ENCODE data around the gene PLCG2.

Gene PLCG2

GRCh38 chr16:81817789-81818567 is 38.9 kb downstream of the PLCG2 start:
- DNase-seq: peak; percentile 45

- DNase-seq: no peak
Measured at GRCh38 chr16:81818568-81818896, 39.4 kb downstream of the PLCG2 start.

DNA sequence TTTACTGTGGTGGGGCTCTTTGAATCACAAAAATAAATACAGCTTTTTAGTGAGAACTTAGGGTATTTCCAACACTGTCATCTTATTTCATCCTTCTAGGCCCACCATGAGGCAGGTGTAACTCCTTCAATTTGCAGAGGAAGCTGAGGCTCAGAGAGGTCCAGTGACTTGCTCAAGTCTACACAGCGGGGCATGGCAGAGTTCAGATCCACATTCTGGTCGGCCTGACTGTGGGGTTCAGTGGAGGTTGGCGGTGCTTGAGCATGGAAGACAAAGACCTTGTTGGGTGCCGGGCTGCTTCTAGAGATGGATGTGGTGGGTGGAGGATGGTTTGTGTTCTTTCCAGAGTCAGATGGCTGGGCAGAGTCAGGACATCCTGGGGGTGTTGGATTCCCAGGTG is 39.8 kb downstream of the PLCG2 start:
- DNase-seq: no peak

DNA sequence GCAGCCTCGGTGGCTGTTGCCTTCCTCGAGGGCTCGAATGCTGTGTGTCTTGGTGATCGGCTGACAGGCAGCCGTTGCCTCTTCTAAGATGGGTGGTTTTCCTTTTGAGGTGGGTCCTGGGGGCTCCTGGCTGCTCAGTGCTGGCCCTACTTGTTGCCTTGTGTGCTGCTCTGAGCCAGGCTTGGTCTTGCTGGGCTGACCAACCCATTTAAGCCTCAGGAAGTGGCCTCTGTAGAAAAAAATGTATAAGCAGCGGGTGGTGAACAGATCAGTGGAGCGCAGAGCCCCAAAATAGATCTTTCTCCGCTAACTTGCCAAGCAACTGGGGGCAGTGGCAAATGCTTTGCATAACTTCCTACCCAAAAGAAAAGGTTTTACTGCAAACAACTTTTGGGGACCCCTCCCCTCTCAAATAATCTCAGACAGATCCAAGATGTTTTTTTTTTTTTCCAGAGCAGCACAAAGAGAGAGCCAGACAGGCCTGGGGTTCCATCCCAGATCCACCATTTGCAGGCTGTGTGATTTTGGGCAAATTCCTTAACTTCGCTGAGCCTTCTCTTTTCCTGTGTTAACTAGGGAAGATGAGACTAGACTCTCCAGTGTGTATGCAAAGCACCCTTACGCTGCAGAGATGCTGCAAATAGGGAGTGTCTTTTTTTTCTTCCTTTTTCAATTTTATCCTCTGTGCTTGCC is 42.5 kb downstream of the PLCG2 start:
- no peak for DNase-seq

- no peak for DNase-seq
Measured at GRCh38 chr16:81823111-81823510, 44.0 kb downstream of the PLCG2 start.

- no peak for DNase-seq
Measured at GRCh38 chr16:81823734-81824133, 44.6 kb downstream of the PLCG2 start.

DNA sequence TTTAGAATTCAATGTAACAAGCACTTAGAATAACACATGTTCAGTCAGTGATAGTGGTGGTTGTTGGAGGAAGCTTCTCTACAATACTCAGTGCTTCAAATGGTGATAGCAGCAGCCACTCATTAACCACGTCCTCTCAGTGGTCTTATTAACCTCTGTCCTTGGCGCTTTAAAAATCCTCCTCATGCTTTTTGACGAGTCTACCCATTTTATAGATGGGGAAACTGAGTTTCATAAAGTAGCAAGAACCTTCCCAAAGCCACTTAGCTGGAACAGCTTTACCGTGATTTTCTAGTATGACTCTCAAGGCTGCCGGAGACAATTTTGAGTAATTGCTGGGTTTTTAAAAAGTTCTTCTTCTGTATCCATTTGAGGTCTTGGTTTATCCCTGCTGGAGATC is 47.4 kb downstream of the PLCG2 start:
- no peak for DNase-seq

- DNase-seq: no peak
Measured at GRCh38 chr16:81830845-81831540, 51.9 kb downstream of the PLCG2 start.

DNA sequence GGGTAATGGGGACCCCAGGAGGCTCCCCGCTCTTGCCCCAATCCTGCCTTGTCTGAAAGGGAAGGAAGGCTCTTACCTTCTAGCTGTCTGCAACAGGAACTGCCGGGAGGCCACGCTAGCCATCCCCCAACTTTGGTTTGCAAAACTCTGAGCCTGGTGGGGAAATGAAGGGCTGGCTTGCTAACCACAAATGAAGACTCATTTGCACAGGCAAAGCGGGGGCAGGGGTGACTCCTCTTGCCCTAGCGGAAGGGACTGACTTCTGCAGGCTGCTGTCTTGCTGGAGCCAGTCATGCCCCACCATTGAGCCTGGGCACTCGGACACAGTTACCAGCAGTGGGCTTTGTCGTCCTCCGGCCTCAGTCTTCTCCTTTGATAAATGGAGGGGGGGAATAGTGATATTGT is 52.6 kb downstream of the PLCG2 start:
- DNase-seq: peak; percentile 57

DNA sequence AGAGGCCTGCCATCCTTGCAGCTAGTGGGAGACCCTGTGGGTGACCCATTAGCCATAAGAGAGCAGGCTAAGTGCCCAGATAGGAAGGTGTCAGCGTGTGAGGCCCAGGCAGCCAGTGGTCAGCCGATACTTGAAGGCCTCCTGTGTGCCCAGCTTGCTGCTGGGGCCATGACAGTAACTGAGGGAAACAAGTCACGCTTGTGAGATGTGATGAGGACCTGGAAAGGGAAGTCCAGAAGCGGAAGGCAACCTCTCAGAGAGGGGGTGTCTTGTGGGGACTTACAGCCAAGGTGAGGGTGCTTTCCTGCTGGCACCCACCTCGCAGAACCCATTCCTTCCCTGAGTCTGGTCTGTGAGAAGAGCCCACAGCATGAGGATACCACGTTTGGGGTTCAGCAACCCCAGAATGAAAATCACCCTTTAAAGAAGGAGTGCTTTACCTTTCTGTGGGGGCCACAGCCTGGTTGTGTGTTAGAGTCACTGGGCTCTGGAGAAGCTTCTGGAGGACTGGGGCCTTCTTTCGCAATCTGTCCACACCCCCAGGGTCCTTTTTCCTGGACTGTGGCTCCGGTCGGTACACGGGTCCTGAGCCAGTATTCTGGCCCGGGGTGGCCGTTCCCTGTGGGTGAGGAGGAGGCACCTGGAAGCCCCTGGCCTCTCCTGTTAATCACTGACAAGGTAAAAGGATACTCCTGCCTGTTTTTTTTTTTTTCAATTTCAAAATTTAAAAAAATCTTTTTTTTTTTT is 53.9 kb downstream of the PLCG2 start:
- DNase-seq: no peak

DNA sequence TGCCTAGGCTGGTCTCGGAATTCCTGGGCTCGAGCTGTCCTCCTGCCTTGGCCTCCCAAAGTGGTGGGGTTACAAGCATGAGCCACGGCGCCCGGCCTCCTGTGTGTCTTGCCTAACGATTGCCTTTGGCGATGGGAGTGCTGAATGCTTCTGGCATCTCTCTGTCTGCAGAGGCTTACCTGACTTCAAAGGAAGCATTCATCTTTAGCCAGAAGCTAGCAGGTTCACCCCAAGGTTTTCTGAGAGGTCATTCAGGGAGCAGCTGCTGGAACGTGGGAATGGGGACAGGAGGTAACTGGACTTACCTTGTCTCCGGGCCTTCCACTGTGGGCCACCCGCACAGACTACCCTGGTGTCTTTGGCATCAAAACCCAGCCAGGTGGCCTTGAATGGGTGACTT is 54.7 kb downstream of the PLCG2 start:
- no peak for DNase-seq

DNA sequence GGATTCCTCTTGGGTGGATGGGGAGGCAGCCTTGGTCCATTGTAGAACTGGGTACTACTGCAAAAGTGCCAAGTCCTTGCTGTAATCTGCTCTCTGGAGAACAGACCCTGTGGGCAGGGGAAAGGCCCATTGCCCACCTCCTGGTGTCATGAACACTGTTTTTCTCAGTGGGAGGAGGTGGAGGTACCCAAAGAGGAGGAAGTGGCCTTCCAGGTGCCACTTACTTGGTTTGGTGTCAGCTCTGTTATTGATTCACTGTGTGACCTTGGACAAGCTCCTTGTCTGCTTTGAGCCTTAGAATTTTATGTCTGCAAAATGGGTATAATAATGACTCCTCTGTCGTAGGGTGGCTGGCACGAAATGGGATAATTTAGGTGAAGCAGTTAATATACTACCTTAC is 55.8 kb downstream of the PLCG2 start:
- no peak for DNase-seq

GRCh38 chr16:81836279-81837054 is 57.4 kb downstream of the PLCG2 start:
- no peak for DNase-seq

DNA sequence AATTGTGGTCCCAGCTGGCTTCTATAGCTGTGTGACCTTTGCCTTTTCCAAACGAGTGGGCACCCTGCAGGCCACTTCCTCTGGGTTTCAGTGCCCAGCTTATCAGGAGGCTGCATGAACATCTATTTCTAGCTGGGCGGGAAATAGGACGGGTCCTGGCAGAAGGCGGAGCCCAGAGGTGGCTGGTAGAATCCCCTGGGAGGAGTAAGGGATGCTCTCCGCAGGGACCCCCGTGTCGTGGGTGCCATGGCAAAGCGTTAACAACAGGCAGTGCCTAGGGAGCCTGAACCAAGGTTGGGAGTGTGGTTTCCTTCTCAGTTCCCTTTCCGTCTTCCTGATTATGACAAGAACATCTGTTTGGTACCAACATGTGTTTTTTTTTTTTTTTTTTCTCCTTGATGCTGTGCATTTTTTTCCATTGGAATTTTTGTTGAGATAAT is 58.2 kb downstream of the PLCG2 start:
- no peak for DNase-seq

GRCh38 chr16:81838794-81839193 is 59.7 kb downstream of the PLCG2 start:
- no peak for DNase-seq

DNA sequence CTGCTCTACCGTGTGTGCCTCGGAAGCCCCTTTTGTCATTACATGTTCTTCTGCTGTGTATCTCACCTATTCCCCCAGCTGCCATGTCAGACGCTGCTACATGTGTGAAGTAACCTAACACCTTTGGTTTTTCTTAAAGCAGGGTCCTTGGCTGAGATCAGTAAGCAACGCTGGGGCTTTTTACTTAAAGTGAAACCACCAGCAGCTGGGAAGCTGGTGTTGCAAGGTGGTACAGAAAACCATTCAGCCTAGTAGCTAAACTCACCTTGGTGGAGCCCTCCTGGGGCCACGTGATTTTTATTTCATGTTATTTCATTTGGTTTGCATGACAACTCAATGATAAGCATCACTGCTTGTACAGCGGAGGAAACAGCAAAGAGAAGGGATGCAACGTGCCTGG is 62.6 kb downstream of the PLCG2 start:
- DNase-seq: peak; percentile 52

- DNase-seq: peak; percentile 19
Measured at GRCh38 chr16:81842564-81843242, 63.6 kb downstream of the PLCG2 start.

DNA sequence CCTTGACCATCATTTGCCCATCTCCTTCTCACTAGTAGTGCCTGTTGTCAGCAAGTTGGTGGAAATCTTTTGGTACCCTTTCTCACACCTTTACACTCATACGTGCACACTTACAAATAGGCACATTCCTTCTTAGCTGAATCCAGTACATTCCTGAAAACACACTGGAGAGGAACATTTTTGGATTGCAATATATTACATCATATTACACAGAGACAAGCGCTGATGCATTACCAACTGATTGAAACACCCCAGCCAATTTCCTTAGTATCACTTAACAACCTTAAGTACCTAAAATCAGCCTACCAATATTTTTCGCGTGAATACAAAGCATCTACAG is 64.1 kb downstream of the PLCG2 start:
- no peak for DNase-seq

DNA sequence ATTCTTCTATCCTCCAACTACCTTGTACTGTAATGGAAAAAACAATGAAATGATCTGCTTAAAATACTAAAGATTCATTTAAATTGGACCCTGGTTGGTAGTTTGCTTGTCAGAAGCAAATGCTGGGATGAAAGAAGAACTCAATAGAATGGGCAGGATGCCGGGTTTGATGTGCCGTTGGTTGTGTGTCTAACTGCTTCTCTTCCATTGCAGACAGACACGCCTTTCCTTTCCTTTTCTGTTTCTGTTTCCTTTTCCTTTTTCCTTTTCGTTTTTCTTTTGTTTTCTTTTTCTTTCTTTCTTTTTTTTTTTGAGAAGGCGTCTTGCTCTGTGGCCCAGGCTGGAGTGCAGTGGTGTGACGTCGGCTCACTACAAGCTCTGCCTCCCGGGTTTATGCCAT is 64.6 kb downstream of the PLCG2 start:
- DNase-seq: peak; percentile 28

GRCh38 chr16:81846105-81846504 is 67.0 kb downstream of the PLCG2 start:
- no peak for DNase-seq

- DNase-seq: no peak
Measured at GRCh38 chr16:81848306-81848853, 69.3 kb downstream of the PLCG2 start.

Measured in CD4-positive, alpha-beta T cell treated with Interleukin-10 for 1 hour (primary cell).